GM12872 (cell line): ENCODE measurements around the gene PAPOLG.

Experiments used
- TF ChIP-seq, protein P1 (sequence below): IDR thresholded peaks from 3 replicates; pipeline ENCODE4 v1.5.1; 2011; ENCODE audit warnings: low read depth, mild to moderate bottlenecking, low read length, moderate library complexity; ENCODE audit not compliant: insufficient read depth

PAPOLG gene

DNA sequence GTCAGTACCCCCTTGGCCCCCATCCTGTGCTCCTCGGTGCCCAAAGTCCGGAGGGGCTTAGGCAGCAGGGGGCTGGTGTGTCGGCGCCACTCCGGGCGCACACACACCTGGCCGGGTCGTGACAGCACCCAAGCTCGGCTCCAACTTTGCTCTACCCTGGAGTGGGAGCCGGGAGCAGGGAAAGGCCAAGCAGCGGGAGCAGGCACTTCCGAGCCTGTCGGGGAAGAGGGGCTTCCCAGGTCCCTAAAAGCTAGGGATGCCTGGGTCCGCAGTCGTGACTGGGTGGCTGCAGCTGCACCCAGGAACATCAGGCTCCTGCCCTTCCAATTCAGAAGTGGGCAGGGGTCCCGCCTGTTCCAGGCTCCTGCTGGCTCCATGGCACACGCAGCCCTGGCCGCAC lies 48.4 kb downstream of the PAPOLG start:
- TF ChIP-seq, protein P1, sequence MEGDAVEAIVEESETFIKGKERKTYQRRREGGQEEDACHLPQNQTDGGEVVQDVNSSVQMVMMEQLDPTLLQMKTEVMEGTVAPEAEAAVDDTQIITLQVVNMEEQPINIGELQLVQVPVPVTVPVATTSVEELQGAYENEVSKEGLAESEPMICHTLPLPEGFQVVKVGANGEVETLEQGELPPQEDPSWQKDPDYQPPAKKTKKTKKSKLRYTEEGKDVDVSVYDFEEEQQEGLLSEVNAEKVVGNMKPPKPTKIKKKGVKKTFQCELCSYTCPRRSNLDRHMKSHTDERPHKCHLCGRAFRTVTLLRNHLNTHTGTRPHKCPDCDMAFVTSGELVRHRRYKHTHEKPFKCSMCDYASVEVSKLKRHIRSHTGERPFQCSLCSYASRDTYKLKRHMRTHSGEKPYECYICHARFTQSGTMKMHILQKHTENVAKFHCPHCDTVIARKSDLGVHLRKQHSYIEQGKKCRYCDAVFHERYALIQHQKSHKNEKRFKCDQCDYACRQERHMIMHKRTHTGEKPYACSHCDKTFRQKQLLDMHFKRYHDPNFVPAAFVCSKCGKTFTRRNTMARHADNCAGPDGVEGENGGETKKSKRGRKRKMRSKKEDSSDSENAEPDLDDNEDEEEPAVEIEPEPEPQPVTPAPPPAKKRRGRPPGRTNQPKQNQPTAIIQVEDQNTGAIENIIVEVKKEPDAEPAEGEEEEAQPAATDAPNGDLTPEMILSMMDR = no peak

DNA sequence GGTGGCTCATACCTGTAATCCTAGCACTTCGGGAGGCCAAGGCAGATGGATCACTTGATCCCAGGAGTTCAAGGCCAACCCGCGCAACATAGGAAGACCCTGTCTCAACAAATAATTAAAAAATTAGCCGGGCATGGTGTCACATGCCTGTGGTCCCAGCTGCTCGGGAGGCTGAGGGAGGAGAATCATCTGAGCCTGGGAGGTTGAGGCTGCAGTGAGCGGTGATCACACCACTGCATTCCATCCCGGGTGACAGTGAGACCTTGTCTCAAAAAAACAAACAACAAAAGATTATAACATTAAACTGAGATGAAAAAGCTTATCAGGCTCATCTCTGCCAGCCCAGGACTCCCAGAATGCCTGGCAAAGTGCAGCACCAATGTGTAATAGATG lies 50.5 kb downstream of the PAPOLG start:
- TF ChIP-seq, protein P1 = no peak

DNA sequence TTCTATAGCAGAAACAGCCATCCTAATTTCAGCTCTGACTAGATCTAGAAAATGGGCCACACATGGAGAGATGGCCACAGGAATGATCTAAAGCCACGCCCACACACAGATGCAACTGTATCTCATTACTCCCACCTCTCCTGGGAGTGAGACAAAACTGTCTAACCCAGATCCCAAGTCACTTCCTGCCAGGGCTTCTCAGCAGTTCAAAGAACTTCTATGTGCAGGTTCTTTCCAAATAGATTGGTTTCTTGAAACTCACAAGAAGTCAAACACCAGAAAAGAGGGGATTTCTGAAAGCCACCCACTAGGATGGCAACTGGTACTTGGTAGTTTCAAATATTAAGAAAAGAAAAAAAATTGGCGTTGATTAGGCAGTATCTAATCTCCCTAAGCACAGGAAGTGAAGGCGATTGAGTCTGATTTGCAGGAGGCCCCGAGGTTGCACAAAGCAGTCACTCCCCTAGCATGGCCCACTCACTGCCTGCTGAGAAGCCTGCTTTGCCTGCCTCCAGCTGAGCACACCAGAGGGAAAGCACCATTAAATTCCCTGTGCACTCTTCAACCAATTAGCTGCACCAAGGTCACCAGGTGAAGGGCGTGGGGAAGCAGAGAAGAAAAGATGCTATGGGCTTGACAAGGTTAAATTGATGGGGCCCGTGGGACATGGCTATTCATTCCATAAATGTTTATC lies 51.1 kb downstream of the PAPOLG start:
- TF ChIP-seq, protein P1 = no peak

DNA sequence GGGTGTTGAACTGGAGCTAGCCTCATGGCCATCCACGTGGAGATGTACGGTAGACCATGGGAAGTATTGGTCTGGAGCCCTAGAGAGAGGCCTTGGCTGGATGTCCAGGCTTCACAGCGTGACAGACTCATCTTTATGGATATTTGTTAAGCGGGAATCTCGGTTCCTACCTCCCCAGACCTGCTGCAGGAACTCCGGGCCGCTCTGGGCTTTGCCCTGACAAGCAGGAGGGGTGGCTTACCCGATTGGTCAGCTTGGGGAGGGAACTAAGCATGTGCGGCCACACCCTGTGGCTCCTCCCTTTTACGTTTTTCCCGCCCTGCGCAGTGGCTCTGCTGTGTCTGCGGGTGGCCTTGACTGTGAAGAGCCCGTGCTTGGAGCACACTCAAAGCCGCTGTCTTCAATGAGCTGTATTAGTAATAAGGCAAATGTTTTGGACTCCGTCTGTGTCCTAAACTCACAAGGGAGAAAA lies 52.3 kb downstream of the PAPOLG start:
- TF ChIP-seq, protein P1 = no peak

DNA sequence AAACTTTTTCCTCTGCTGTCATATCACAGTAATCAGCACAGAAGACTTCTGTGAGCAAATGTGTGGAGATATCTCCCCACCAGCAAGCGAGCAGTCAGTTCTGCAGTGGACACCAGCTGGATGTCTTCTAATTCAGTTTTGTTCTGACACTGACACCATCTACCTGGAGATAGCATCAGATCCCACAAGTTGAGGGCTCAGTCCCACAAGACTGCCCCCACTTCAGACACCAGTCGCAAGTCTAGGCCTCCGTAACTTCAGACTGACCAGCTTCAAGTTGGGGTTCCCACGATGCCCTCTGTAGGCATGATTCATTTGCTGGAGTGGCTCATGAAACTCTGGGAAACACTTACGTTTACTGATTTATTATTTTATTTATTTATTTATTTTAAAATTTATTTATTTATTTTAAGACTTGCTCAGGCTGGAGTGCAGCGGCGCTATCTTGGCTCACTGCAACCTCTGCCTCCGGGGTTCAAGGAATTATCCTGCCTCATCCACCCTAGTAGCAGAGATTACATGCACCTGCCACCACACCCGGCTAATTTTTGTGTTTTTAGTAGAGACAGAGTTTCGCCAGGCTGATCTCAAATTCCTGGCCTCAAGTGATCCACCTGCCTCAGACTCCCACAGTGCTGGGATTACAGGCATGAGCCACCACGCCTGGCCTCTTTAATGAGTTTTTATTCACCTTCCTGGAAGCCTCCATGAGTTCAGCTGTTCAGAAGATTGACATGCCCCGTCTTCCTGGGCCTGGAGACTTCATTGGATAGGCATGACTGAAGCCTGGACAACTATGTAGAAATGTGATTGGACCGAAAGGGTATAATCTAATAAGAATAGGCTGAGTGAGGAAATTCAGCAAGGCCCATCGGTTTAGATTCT lies 55.7 kb downstream of the PAPOLG start:
- TF ChIP-seq, protein P1 = no peak

DNA sequence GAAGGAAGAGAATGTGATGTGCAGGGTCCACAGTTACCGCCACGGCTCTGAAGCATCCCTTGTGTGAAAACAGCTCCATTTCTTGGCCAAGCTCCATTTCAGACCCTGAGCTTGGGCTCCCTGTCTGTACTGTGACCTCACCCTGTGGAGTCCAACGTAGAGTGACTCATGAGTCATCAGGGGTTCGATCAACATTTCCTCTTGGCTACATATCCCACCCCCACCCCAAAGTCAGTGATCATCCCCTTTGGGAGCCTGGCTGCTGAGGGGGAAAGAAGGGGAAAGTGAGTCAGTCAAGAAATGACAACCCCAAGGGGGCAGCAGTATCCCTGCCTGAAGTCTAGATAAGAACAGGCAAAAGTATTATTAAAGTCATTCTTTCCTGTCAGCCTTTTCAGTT lies 62.2 kb downstream of the PAPOLG start:
- TF ChIP-seq, protein P1 = peak; percentile 38; the same call in 1 of the 3 replicates

DNA sequence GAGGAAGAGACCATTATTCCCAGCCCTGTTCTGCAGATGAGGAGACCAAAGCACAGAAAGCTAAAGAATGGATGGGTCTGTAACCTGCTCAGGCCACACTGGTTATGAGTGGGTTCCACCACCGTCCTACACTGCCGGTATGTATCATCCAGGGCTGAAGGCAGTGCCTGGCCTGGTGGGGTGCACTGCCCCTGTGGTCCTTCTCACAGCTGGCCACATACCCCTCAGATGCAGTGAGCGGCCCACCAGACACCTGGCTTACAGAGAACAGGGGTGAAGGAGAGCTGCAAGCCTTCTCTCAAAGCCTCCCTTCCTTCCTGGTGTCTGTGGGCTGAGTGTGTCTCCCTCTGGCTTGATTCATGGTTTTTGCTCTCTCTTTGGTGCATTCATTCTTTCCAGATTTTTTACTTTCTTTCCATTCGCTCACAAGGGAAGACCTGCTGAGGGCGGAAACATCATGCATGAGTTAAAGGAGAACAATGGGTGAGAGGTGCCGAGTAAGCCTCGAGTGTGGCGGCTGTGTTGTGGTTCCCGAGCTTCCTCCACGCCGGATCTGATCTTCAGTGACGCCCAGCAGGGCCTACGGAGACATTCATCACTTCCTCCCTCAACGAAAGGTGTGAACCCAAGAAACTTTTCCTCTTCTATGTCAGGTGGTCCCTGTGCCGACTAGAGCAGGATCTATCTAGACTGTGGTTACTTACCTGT lies 63.2 kb downstream of the PAPOLG start:
- TF ChIP-seq, protein P1 = no peak
